AG04449 (cell line): ENCODE results near the gene GNRH2.
A peak's percentile ranks its signal among the peaks of the same experiment; 100 is the strongest.

Experiments
- CTCF ChIA-PET: fragments of 350-600 bp; formaldehyde crosslinking; extraction: SDS; loops from one replicate; lab custom pipeline; 2021; ENCODE audit warnings: antibody characterized with exemption; lab: Yijun Ruan, JAX
- POLR2A ChIA-PET: fragments of 400-600, 350-600 bp; formaldehyde crosslinking; extraction: SDS; loops from one replicate; lab custom pipeline; 2020; ENCODE audit warnings: antibody characterized with exemption, inconsistent platforms; lab: Yijun Ruan, JAX
- DNase-seq: peaks from one replicate; pipeline ENCODE4 v3.0.0-alpha.2; 2010; ENCODE audit warnings: low read depth, low spot score
- H3K4me3 ChIP-seq: 2 replicates; pipeline ENCODE4 v1.5.1; 2011; ENCODE audit warnings: low read depth, mild to moderate bottlenecking, control low read depth, low read length
- CTCF ChIP-seq: IDR thresholded peaks from one replicate; pipeline ENCODE4 v1.5.1; 2011; ENCODE audit warnings: mild to moderate bottlenecking, moderate library complexity, low read length, control low read depth, inconsistent platforms; ENCODE audit not compliant: insufficient read depth; ENCODE audit errors: missing control alignments

Gene GNRH2

GRCh38 chr20:3037654-3038053 is 5.8 kb upstream of the GNRH2 start:
- ChIA-PET POLR2A (no interaction called here), CTCF (no interaction called here)
- DNase-seq, result no peak
- no peak overlapping the region for H3K4me3 ChIP-seq
- no peak for TF ChIP-seq CTCF

- POLR2A ChIA-PET, result no interaction called here
- no peak overlapping the region for H3K4me3 ChIP-seq
- TF ChIP-seq CTCF, result no peak
- CTCF ChIA-PET, result interaction anchor here (0.7 to 1.6 kb wide), 2 partner anchors 15 to 49 kb away, joined by 3 to 8 read pairs; no protein-coding TSS in a partner anchor
- no peak for DNase-seq
These were observed 5.0 kb upstream of the GNRH2 start for GRCh38 chr20:3038454-3038853.

- CTCF ChIA-PET, result interaction anchor here (0.7 to 1.6 kb wide), 3 partner anchors 9 to 72 kb away, joined by 3 to 8 read pairs (median 3); no protein-coding TSS in a partner anchor
- DNase-seq, result no peak
- no peak for TF ChIP-seq CTCF
- POLR2A ChIA-PET, result no interaction called here
- H3K4me3 ChIP-seq, result no peak overlapping the region
These were observed 4.0 kb upstream of the GNRH2 start for GRCh38 chr20:3039426-3039825.

GRCh38 chr20:3040086-3040485 is 3.3 kb upstream of the GNRH2 start:
- TF ChIP-seq CTCF, result no peak
- ChIA-PET CTCF (interaction anchor here (1.1 kb wide), 1 partner anchor 10 kb away, joined by 3 read pairs; no protein-coding TSS in a partner anchor), POLR2A (no interaction called here)
- no peak for DNase-seq
- no peak overlapping the region for H3K4me3 ChIP-seq

GRCh38 chr20:3041854-3042409 is 1.5 kb upstream of the GNRH2 start:
- no peak for DNase-seq
- TF ChIP-seq CTCF, result no peak
- ChIA-PET CTCF (interaction anchor here (1.8 kb wide), 1 partner anchor 11 kb away, joined by 4 read pairs; no protein-coding TSS in a partner anchor), POLR2A (no interaction called here)
- peak overlapping the region; percentile 15; the same call in 1 of the 2 replicates for H3K4me3 ChIP-seq

GRCh38 chr20:3042625-3043024 is 797 bp upstream of the GNRH2 start:
- no peak for DNase-seq
- POLR2A ChIA-PET, result interaction anchor here (0.6 kb wide), 1 partner anchor 102 kb away, joined by 3 read pairs; no protein-coding TSS in a partner anchor
- CTCF ChIA-PET, result interaction anchor here (1.6 to 2.4 kb wide), 2 partner anchors 11 to 72 kb away, joined by 4 to 9 read pairs; no protein-coding TSS in a partner anchor
- TF ChIP-seq CTCF, result no peak
- H3K4me3 ChIP-seq, result no peak overlapping the region
